Keratinocyte (primary cell): Measurements from ENCODE around the gene RBSN. TPM values are rescaled to one million over a fixed set of nuclear protein-coding genes. Genes with fewer than 3 reads are reported as not detected.

ENCODE experiments used
- DNase-seq: peaks from one replicate; pipeline ENCODE4 v3.0.0-alpha.2; 2011; ENCODE audit warnings: low read depth, missing footprints, low spot score
- FAIRE-seq: peaks from 2 replicates; lab custom pipeline; 2011; peaks lifted over from hg19 to GRCh38; lab: Jason Lieb, UNC
- H2AFZ ChIP-seq: 2 replicates; pipeline ENCODE4 v1.6.0; 2012; ENCODE audit warnings: low read length, control low read depth, inconsistent platforms; ENCODE audit not compliant: control insufficient read depth
- H3K27ac ChIP-seq: 2 replicates; pipeline ENCODE4 v1.5.1; 2011; ENCODE audit warnings: low read length; ENCODE audit not compliant: control insufficient read depth, insufficient read depth
- H3K27me3 ChIP-seq: 3 replicates; pipeline ENCODE4 v1.6.0; 2011; ENCODE audit warnings: low read length; ENCODE audit not compliant: control insufficient read depth, insufficient read depth; ENCODE audit errors: extremely low read depth
- H3K36me3 ChIP-seq, 2 experiments: 2 replicates in 1 of 2; 3 replicates in 1 of 2; pipeline ENCODE4 v1.5.1; 2011; ENCODE audit warnings: low read length in 2 of 2, mild to moderate bottlenecking in 1 of 2; ENCODE audit not compliant: control insufficient read depth in 2 of 2, insufficient read depth in 2 of 2; ENCODE audit errors: extremely low read depth in 1 of 2
- H3K4me1 ChIP-seq: 3 replicates; pipeline ENCODE4 v1.5.1; 2011; ENCODE audit warnings: low read length; ENCODE audit not compliant: control insufficient read depth, insufficient read depth; ENCODE audit errors: extremely low read depth
- H3K4me2 ChIP-seq: 3 replicates; pipeline ENCODE4 v1.6.0; 2011; ENCODE audit warnings: low read depth, low read length; ENCODE audit not compliant: control insufficient read depth, insufficient read depth; ENCODE audit errors: extremely low read depth
- H3K4me3 ChIP-seq, 3 experiments: fragments of 200-600 bp in 1 of 3; sonication (generic) in 1 of 3; 2 replicates in 2 of 3; 3 replicates in 1 of 3; pipeline ENCODE4 v1.5.1; 2011 to 2016; ENCODE audit warnings: low read length in 3 of 3, mild to moderate bottlenecking in 3 of 3, control low read depth in 2 of 3, inconsistent platforms in 1 of 3, low read depth in 1 of 3, mixed read lengths in 1 of 3, mixed run types in 1 of 3, moderate library complexity in 1 of 3; ENCODE audit not compliant: control insufficient read depth in 2 of 3, insufficient read depth in 2 of 3; ENCODE audit errors: extremely low read depth in 1 of 3
- H3K79me2 ChIP-seq: 2 replicates; pipeline ENCODE4 v1.6.0; 2012; ENCODE audit warnings: low read length; ENCODE audit not compliant: control insufficient read depth, insufficient read depth
- H3K9ac ChIP-seq: 3 replicates; pipeline ENCODE4 v1.6.0; 2011; ENCODE audit warnings: low read length; ENCODE audit not compliant: control insufficient read depth, insufficient read depth; ENCODE audit errors: extremely low read depth
- H3K9me1 ChIP-seq: 3 replicates; pipeline ENCODE4 v1.6.0; 2011; ENCODE audit warnings: low read length; ENCODE audit not compliant: control insufficient read depth, insufficient read depth; ENCODE audit errors: extremely low read depth
- H3K9me3 ChIP-seq: 2 replicates; pipeline ENCODE4 v1.5.1; 2012; ENCODE audit warnings: low read depth, low read length; ENCODE audit not compliant: control insufficient read depth
- H4K20me1 ChIP-seq: 3 replicates; pipeline ENCODE4 v1.6.0; 2011; ENCODE audit warnings: low read length; ENCODE audit not compliant: control insufficient read depth, insufficient read depth; ENCODE audit errors: extremely low read depth
- EZH2 ChIP-seq: IDR thresholded peaks from one replicate; pipeline ENCODE4 v1.6.1; 2012; ENCODE audit warnings: inconsistent platforms, mild to moderate bottlenecking, low read length, moderate library complexity
- dilution Hi-C: fragments of 300-500 bp; cut with MboI; formaldehyde crosslinking; loops from one replicate; pipeline ENCODE4 v1.7.0; 2020; ENCODE audit warnings: low sequenced_read_pairs; ENCODE audit not compliant: extremely low pct_ligation_motif_present
- polyA plus RNA-seq, 5 experiments: library from polyadenylated mRNA; depleted of rRNA in 3 of 5; stranded (reverse) in 3 of 5; stranded (forward) in 1 of 5; unstranded in 1 of 5; fragments of >200 nt; gene quantifications; 1 replicate in 1 of 5; 2 replicates in 3 of 5; 3 replicates in 1 of 5; pipeline versions ENCODE4 v1.2.1 to v1.2.3, GENCODE V29; 2011 to 2012; ENCODE audit warnings: missing spikeins in 2 of 5, low read depth in 1 of 5, low replicate concordance in 1 of 5
- TF ChIP-seq, protein P1 (sequence below), 3 experiments: IDR thresholded peaks in 1 of 3; conservative IDR thresholded peaks in 1 of 3; optimal IDR thresholded peaks in 1 of 3; 2 replicates in 2 of 3; 3 replicates in 1 of 3; pipeline versions ENCODE3 to v1.5.1; 2011; ENCODE audit warnings: low read length in 3 of 3, mild to moderate bottlenecking in 3 of 3, moderate library complexity in 2 of 3, control low read depth in 1 of 3, inconsistent platforms in 1 of 3; ENCODE audit not compliant: insufficient read depth in 2 of 3; ENCODE audit errors: extremely low read depth in 1 of 3

RBSN gene
- polyA plus RNA-seq, 1 donor (not counting 4 experiments of a cell fraction or from before 2014, with no cell fraction given), result 8.4 TPM

DNA sequence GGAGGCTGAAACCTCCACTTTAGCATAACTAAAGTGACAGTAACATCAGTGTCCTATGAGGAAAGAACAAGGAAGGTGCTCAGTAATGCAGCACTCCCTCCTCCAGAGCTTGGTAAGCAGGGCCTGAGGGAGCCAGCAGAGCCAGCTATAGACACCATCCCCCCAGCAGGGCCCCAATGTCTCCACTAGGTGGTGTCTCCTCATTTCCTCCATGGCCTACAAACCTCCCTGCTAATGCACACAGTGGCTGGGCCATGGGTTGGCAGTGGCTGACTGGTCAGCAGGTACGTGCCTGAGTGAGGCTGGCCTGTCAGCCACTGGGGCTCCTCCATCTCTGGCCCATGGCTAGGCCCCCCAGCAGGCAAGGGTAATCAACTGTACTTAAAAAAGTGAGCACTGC lies 47.4 kb downstream of the RBSN start:
- H2AFZ ChIP-seq, result no peak overlapping the region
- DNase-seq, result no peak
- peaks cover 6% of the 10 kb centered on the region for H4K20me1 ChIP-seq
- TF ChIP-seq, protein P1, sequence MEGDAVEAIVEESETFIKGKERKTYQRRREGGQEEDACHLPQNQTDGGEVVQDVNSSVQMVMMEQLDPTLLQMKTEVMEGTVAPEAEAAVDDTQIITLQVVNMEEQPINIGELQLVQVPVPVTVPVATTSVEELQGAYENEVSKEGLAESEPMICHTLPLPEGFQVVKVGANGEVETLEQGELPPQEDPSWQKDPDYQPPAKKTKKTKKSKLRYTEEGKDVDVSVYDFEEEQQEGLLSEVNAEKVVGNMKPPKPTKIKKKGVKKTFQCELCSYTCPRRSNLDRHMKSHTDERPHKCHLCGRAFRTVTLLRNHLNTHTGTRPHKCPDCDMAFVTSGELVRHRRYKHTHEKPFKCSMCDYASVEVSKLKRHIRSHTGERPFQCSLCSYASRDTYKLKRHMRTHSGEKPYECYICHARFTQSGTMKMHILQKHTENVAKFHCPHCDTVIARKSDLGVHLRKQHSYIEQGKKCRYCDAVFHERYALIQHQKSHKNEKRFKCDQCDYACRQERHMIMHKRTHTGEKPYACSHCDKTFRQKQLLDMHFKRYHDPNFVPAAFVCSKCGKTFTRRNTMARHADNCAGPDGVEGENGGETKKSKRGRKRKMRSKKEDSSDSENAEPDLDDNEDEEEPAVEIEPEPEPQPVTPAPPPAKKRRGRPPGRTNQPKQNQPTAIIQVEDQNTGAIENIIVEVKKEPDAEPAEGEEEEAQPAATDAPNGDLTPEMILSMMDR (optimal IDR thresholded peaks at IDR 0.05 in 1 of 3, IDR thresholded peaks at IDR 0.05 in 1 of 3, conservative IDR thresholded peaks at IDR 0.05 in 1 of 3; ENCODE audit: extremely low read depth in 1 of 3, insufficient read depth in 2 of 3, low read length in 3 of 3), result peak; percentile 82 to 86 (median 86)
- no peak for TF ChIP-seq EZH2
- dilution Hi-C loops, result no loop called here
- H3K4me2 ChIP-seq, result no peak overlapping the region
- H3K79me2 ChIP-seq, result peaks cover 45% of the 10 kb centered on the region
- no peak for FAIRE-seq
- no peaks in the 10 kb centered on the region for H3K9me1 ChIP-seq
- no peaks in the 10 kb centered on the region for H3K9me3 ChIP-seq
- H3K9ac ChIP-seq, result no peak overlapping the region
- H3K4me1 ChIP-seq, result no peaks in the 10 kb centered on the region
- H3K36me3 ChIP-seq, result peaks cover 37 to 53% of the 10 kb centered on the region in 2 experiments
- H3K4me3 ChIP-seq, result no peak overlapping the region
- no peak overlapping the region for H3K27ac ChIP-seq
- H3K27me3 ChIP-seq, result no peaks in the 10 kb centered on the region

DNA sequence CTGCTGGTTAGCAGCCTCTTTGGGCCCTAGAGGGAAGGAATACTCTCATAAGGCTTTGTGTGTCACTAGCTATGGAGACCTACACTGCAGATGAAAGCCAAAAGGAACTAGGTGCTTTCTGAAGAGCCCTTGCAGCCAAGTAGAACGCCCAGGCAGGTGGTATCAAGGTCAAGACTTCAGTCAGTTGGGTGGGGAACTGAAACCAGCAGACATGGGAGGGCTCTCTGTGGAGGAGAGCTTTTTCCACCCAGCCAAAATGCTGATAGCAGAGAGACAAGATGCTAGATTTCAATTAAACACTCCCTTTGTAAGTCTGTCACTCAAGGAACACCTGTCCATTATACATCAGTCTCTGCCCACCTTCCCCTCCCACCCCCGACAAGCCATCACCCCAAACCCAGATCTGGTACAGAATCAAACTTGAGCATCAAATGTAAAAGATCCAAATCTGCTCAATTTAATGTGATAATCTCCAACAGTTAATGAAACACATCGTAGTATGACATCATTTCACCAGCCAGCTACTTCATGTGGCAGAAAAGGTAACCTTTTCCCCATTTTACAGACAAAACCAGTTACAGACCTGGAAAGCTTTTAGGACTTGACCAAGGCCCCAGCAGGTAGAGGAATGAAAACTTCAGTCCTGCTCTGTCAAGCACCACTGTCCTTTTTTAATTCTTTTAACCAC lies 48.4 kb downstream of the RBSN start:
- Histone ChIP-seq H2AFZ (no peak overlapping the region), H3K4me2 (no peak overlapping the region), H3K79me2 (peaks cover 39% of the 10 kb centered on the region), H3K36me3 (peaks cover 34 to 54% of the 10 kb centered on the region in 2 experiments), H4K20me1 (peaks cover 6% of the 10 kb centered on the region), H3K4me1 (no peaks in the 10 kb centered on the region), H3K9me3 (no peaks in the 10 kb centered on the region), H3K4me3 (no peak overlapping the region), H3K9me1 (no peaks in the 10 kb centered on the region), H3K9ac (no peak overlapping the region), H3K27ac (no peak overlapping the region), H3K27me3 (no peaks in the 10 kb centered on the region)
- no peak for TF ChIP-seq EZH2
- TF ChIP-seq, protein P1 (optimal IDR thresholded peaks at IDR 0.05 in 1 of 3, IDR thresholded peaks at IDR 0.05 in 1 of 3, conservative IDR thresholded peaks at IDR 0.05 in 1 of 3; ENCODE audit: extremely low read depth in 1 of 3, insufficient read depth in 2 of 3, low read length in 3 of 3), result no peak
- no peak for DNase-seq
- no peak for FAIRE-seq
- dilution Hi-C loops, result no loop called here
